IMR-90 (cell line): ENCODE data around the gene FLRT1. TPM values are rescaled to one million over a fixed set of nuclear protein-coding genes. Genes with fewer than 3 reads are reported as not detected.
A peak's percentile ranks its signal among the peaks of the same experiment; 100 is the strongest.

Experiments
- ATAC-seq: fragments of 200-7000 bp; cut with Tn5 transposase; 2 replicates; pipeline ENCODE4 v1.9.1; 2020; ENCODE audit warnings: low read depth, mild to moderate bottlenecking, moderate library complexity
- BruUV-seq: library from RNA; stranded (reverse); fragments of 400-500 nt; replicated peaks from 2 replicates; lab custom pipeline; 2021; lab: Mats Ljungman, UMichigan
- CTCF ChIA-PET: fragments of 300-600 bp; formaldehyde crosslinking; extraction: SDS; loops from one replicate; lab custom pipeline; 2021; ENCODE audit warnings: antibody characterized with exemption; lab: Yijun Ruan, JAX
- POLR2A ChIA-PET: fragments of 300-600 bp; sonication (Branson Sonifier 250); formaldehyde crosslinking; loops from one replicate; lab custom pipeline; 2022; ENCODE audit warnings: antibody characterized with exemption; ENCODE audit not compliant: unreplicated experiment; lab: Charles Lee
- DNase-seq: peaks from one replicate; pipeline ENCODE4 v3.0.0; 2013
- H2AFZ ChIP-seq: replicated peaks from 2 replicates; pipeline ENCODE3; 2013; ENCODE audit warnings: low read length, mild to moderate bottlenecking; ENCODE audit not compliant: poor library complexity
- H2AK5ac ChIP-seq: 2 replicates; pipeline ENCODE4 v1.6.1; 2013; ENCODE audit warnings: low read depth, low read length, inconsistent platforms
- H2AK9ac ChIP-seq: replicated peaks from 2 replicates; pipeline ENCODE3; 2013; ENCODE audit warnings: mild to moderate bottlenecking, low read depth, low read length, moderate library complexity; ENCODE audit not compliant: poor library complexity
- H2BK120ac ChIP-seq: 2 replicates; pipeline ENCODE4 v1.6.1; 2013; ENCODE audit warnings: low read depth, low read length, inconsistent platforms
- H2BK15ac ChIP-seq: 3 replicates; pipeline ENCODE4 v1.6.1; 2013; ENCODE audit warnings: low read depth, low read length, inconsistent platforms
- H2BK20ac ChIP-seq: 2 replicates; pipeline ENCODE4 v1.6.1; 2013; ENCODE audit warnings: low read depth, mild to moderate bottlenecking, inconsistent platforms, low read length, moderate library complexity
- H2BK5ac ChIP-seq: 2 replicates; pipeline ENCODE4 v1.6.1; 2013; ENCODE audit warnings: mild to moderate bottlenecking, low read depth, low read length, inconsistent platforms; ENCODE audit not compliant: poor library complexity, severe bottlenecking
- H3K14ac ChIP-seq: replicated peaks from 2 replicates; pipeline ENCODE4 v1.6.1; 2013; ENCODE audit warnings: low read depth, low read length, inconsistent platforms
- H3K18ac ChIP-seq: 2 replicates; pipeline ENCODE4 v1.6.1; 2013; ENCODE audit warnings: low read depth, low read length, control low read depth
- H3K23ac ChIP-seq: 2 replicates; pipeline ENCODE4 v1.6.1; 2013; ENCODE audit warnings: low read depth, low read length, inconsistent platforms
- H3K27ac ChIP-seq: 2 replicates; pipeline ENCODE4 v1.5.1; 2013; ENCODE audit warnings: mild to moderate bottlenecking, control low read depth, low read length; ENCODE audit not compliant: insufficient read depth
- H3K27me3 ChIP-seq: 2 replicates; pipeline ENCODE4 v1.6.1; 2013; ENCODE audit warnings: low read length; ENCODE audit not compliant: control insufficient read depth, insufficient read depth
- H3K36me3 ChIP-seq: 2 replicates; pipeline ENCODE4 v1.6.1; 2013; ENCODE audit warnings: low read length, mixed read lengths; ENCODE audit not compliant: control insufficient read depth, insufficient read depth
- H3K4ac ChIP-seq: 2 replicates; pipeline ENCODE4 v1.6.1; 2013; ENCODE audit warnings: low read depth, low read length, inconsistent platforms
- H3K4me1 ChIP-seq: 2 replicates; pipeline ENCODE4 v1.6.1; 2013; ENCODE audit warnings: low read length, mixed read lengths; ENCODE audit not compliant: control insufficient read depth, insufficient read depth
- H3K4me2 ChIP-seq: 2 replicates; pipeline ENCODE4 v1.6.1; 2013; ENCODE audit warnings: low read depth, mild to moderate bottlenecking, control low read depth, low read length, moderate library complexity
- H3K4me3 ChIP-seq: 2 replicates; pipeline ENCODE4 v1.5.1; 2013; ENCODE audit warnings: low read depth, mild to moderate bottlenecking, control low read depth, low read length, moderate library complexity; ENCODE audit not compliant: insufficient read depth
- H3K56ac ChIP-seq: 2 replicates; pipeline ENCODE4 v1.6.1; 2013; ENCODE audit warnings: low read length, inconsistent platforms; ENCODE audit not compliant: insufficient read depth; ENCODE audit errors: extremely low read depth
- H3K79me1 ChIP-seq, 2 experiments: 2 replicates each; pipeline ENCODE4 v1.6.1; 2013; ENCODE audit warnings: low read length in 2 of 2, inconsistent platforms in 1 of 2, low read depth in 1 of 2
- H3K9ac ChIP-seq: 2 replicates; pipeline ENCODE4 v1.6.1; 2013; ENCODE audit warnings: low read depth, low read length, control low read depth
- H3K9me1 ChIP-seq: 2 replicates; pipeline ENCODE4 v1.6.1; 2013; ENCODE audit warnings: low read length, inconsistent platforms; ENCODE audit not compliant: insufficient read depth
- H3K9me3 ChIP-seq: 2 replicates; pipeline ENCODE4 v1.6.1; 2013; ENCODE audit warnings: low read length; ENCODE audit not compliant: control insufficient read depth, insufficient read depth
- H4K20me1 ChIP-seq: 2 replicates; pipeline ENCODE4 v1.6.1; 2013; ENCODE audit warnings: low read length, inconsistent platforms; ENCODE audit not compliant: insufficient read depth
- H4K5ac ChIP-seq: 2 replicates; pipeline ENCODE4 v1.6.1; 2013; ENCODE audit warnings: mild to moderate bottlenecking, low read depth, low read length, control low read depth
- H4K8ac ChIP-seq, 2 experiments: 2 replicates each; pipeline ENCODE4 v1.6.1; 2013; ENCODE audit warnings: low read depth in 2 of 2, low read length in 2 of 2, control low read depth in 1 of 2, inconsistent platforms in 1 of 2
- H4K91ac ChIP-seq: 2 replicates; pipeline ENCODE4 v1.6.1; 2013; ENCODE audit warnings: low read depth, low read length, inconsistent platforms; ENCODE audit not compliant: insufficient read depth
- BHLHE40 ChIP-seq: fragments of 150-350 bp; IDR thresholded peaks from 2 replicates; pipeline ENCODE4 v1.6.1; 2016; ENCODE audit warnings: mild to moderate bottlenecking, low read depth, low read length
- CEBPB ChIP-seq: IDR thresholded peaks from 2 replicates; pipeline ENCODE4 v1.6.1; 2012; ENCODE audit warnings: low read depth, low read length, improper control_type of control experiment
- CHD1 ChIP-seq: IDR thresholded peaks from 2 replicates; pipeline ENCODE4 v1.6.1; 2012; ENCODE audit warnings: low read depth, low read length, improper control_type of control experiment
- FOS ChIP-seq: fragments of 150-350 bp; IDR thresholded peaks from 2 replicates; pipeline ENCODE4 v1.6.1; 2016; ENCODE audit warnings: low read depth, low read length
- MAFK ChIP-seq: IDR thresholded peaks from 2 replicates; pipeline ENCODE4 v1.6.1; 2012; ENCODE audit warnings: low read depth, low read length, improper control_type of control experiment
- MAZ ChIP-seq: IDR thresholded peaks from 2 replicates; pipeline ENCODE4 v1.6.1; 2012; ENCODE audit warnings: low read depth, mild to moderate bottlenecking, low read length, improper control_type of control experiment, moderate library complexity, borderline replicate concordance
- NFE2L2 ChIP-seq: fragments of 150-350 bp; IDR thresholded peaks from 2 replicates; pipeline ENCODE4 v1.6.1; 2016; ENCODE audit warnings: low read depth, mild to moderate bottlenecking, low read length
- POLR2A ChIP-seq: IDR thresholded peaks from 2 replicates; pipeline ENCODE4 v1.6.1; 2012; ENCODE audit warnings: mild to moderate bottlenecking, low read depth, low read length
- RAD21 ChIP-seq: IDR thresholded peaks from 2 replicates; pipeline ENCODE4 v1.6.1; 2012; ENCODE audit warnings: low read length, improper control_type of control experiment
- RCOR1 ChIP-seq: IDR thresholded peaks from 2 replicates; pipeline ENCODE4 v1.6.1; 2012; ENCODE audit warnings: mild to moderate bottlenecking, low read length, improper control_type of control experiment; ENCODE audit not compliant: insufficient replicate concordance
- RFX5 ChIP-seq: IDR thresholded peaks from 2 replicates; pipeline ENCODE4 v1.8.0; 2012; ENCODE audit warnings: low read depth, mild to moderate bottlenecking, low read length, moderate library complexity
- SMC3 ChIP-seq: fragments of 150-350 bp; IDR thresholded peaks from 2 replicates; pipeline ENCODE4 v1.6.1; 2016; ENCODE audit warnings: low read depth, mild to moderate bottlenecking, antibody characterized with exemption, low read length, moderate library complexity
- WGBS, 2 experiments: methylation state at CpG; one replicate each; pipeline versions ENCODE4 v1.1.5 to v1.1.7; 2013; ENCODE audit warnings: missing lambda C conversion rate in 2 of 2; ENCODE audit not compliant: insufficient read length in 1 of 2; ENCODE audit errors: extremely low coverage in 2 of 2; 5-methylcytosine and 5-hydroxymethylcytosine counted together
- dilution Hi-C: fragments of 300-500 bp; cut with HindIII; formaldehyde crosslinking; loops from one replicate; pipeline ENCODE4 v1.14.3; 2018; ENCODE audit warnings: low sequenced_read_pairs; ENCODE audit not compliant: unreplicated experiment
- in situ Hi-C: fragments of 300-500 bp; cut with MboI; formaldehyde crosslinking; loops from 3 replicates; pipeline ENCODE4 v1.14.3; 2019; ENCODE audit warnings: low sequenced_read_pairs, inconsistent platforms, mixed read lengths
- intact Hi-C: fragments of 100-400 bp; cut with micrococcal nuclease; formaldehyde crosslinking; loops from 2 replicates; pipeline ENCODE4 v1.10.0; 2022
- polyA plus RNA-seq, 3 experiments: library from polyadenylated mRNA; depleted of rRNA; stranded (reverse); fragments of >200 nt; gene quantifications; 2 replicates each; pipeline ENCODE4 v1.2.3, GENCODE V29; 2012; ENCODE audit warnings: low replicate concordance in 1 of 3
- total RNA-seq: library from RNA; depleted of rRNA; stranded (reverse); fragments of >200 nt; gene quantifications from 2 replicates; pipeline ENCODE4 v1.2.3, GENCODE V29; 2012
- TF ChIP-seq, protein P1 (sequence below): fragments of 150-350 bp; IDR thresholded peaks from 2 replicates; pipeline ENCODE4 v1.6.1; 2016; ENCODE audit warnings: low read depth, mild to moderate bottlenecking, low read length, moderate library complexity, borderline replicate concordance
- TF ChIP-seq, protein P2 (sequence below): fragments of 150-350 bp; IDR thresholded peaks from 2 replicates; pipeline ENCODE4 v1.6.1; 2017; ENCODE audit warnings: mild to moderate bottlenecking, antibody characterized with exemption, low read length, low read depth
- TF ChIP-seq, protein P3 (sequence below): conservative IDR thresholded peaks from 2 replicates; pipeline ENCODE4 v1.5.1; 2012; ENCODE audit warnings: mild to moderate bottlenecking, low read depth, low read length, improper control_type of control experiment

The FLRT1 gene
- total and polyA plus RNA-seq, 2 of the 4 experiments (the other 2 are of a cell fraction): under 0.01 to 0.07 TPM

DNA sequence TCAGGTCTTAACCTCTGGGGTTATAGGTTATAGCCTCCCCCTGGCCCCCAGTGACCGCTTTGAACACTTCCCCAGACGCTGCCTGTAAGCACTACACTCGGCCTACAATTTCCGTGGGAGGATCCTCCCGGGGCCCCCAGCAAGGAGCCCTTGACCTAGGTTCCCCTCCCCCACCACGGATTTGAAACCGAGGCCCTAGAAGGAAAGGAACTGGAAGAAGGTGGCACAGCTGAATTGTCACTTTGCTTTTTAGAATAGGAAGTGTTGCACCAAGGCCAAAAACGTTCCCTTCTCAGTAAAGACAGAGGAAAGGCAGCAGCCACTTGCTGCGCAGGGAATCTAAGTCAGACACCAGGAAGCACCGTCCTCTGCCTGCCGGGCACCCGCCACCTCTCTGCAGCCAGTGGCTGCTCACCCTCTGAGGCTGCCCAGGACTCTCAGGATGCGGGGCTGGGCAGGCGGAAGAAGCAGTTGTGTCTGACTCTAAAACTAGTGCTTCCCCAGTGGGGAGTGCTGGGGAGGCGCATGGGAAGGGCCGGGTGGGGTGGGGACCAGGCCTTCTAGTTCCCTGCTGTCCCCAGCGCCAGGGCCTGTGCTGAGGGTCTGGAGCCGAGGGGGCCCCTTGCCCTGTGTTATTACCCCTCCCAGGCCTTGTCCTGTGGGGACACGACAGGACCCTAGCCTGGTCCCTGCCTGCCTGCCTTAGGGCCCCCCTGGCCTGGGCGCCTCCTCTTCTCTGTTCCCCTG lies 7.9 kb upstream of the FLRT1 start:
- dilution Hi-C loops (no loop called here), in situ Hi-C loops (no loop called here), intact Hi-C loops (no loop called here)
- WGBS, 2 experiments: 86% methylated on average over 7 of the region's 20 CpGs; no CpG with 5 or more reads in 1 of the 2 experiments
- Histone ChIP-seq H3K18ac (no peak overlapping the region), H3K14ac (no peak overlapping the region), H3K9ac (no peak overlapping the region), H3K79me1 (no peaks in the 10 kb centered on the region), H3K4ac (no peak overlapping the region), H2BK5ac (no peak overlapping the region), H2BK20ac (no peak overlapping the region), H3K27ac (no peak overlapping the region), H3K23ac (no peak overlapping the region), H4K8ac (no peak overlapping the region), H3K4me1 (peaks cover 10% of the 10 kb centered on the region; the same call in 1 of the 2 replicates), H3K56ac (no peak overlapping the region), H3K4me3 (no peak overlapping the region), H2BK15ac (no peak overlapping the region), H2AFZ (no peak overlapping the region), H2BK120ac (no peak overlapping the region), H2AK5ac (no peak overlapping the region), H3K9me1 (peaks cover 3% of the 10 kb centered on the region; the same call in 1 of the 2 replicates), H4K20me1 (peaks cover 10% of the 10 kb centered on the region), H2AK9ac (no peak overlapping the region), H4K91ac (no peak overlapping the region), H3K9me3 (no peaks in the 10 kb centered on the region), H3K4me2 (peak overlapping the region; percentile 44; the same call in 1 of the 2 replicates), H4K5ac (no peak overlapping the region), H3K36me3 (no peaks in the 10 kb centered on the region), H3K27me3 (peaks cover 2% of the 10 kb centered on the region; the same call in 1 of the 2 replicates)
- DNase-seq (no peak), ATAC-seq (no peak)
- ChIA-PET POLR2A (no interaction called here), CTCF (no interaction called here)
- BruUV-seq: no TSS peak
- TF ChIP-seq SMC3: no peak
- TF ChIP-seq NFE2L2: no peak
- no peak for TF ChIP-seq RAD21
- TF ChIP-seq, protein P1, sequence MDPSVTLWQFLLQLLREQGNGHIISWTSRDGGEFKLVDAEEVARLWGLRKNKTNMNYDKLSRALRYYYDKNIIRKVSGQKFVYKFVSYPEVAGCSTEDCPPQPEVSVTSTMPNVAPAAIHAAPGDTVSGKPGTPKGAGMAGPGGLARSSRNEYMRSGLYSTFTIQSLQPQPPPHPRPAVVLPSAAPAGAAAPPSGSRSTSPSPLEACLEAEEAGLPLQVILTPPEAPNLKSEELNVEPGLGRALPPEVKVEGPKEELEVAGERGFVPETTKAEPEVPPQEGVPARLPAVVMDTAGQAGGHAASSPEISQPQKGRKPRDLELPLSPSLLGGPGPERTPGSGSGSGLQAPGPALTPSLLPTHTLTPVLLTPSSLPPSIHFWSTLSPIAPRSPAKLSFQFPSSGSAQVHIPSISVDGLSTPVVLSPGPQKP: no peak
- no peak for TF ChIP-seq CHD1
- no peak for TF ChIP-seq MAFK
- TF ChIP-seq CEBPB: no peak
- TF ChIP-seq POLR2A: no peak
- TF ChIP-seq, protein P2, sequence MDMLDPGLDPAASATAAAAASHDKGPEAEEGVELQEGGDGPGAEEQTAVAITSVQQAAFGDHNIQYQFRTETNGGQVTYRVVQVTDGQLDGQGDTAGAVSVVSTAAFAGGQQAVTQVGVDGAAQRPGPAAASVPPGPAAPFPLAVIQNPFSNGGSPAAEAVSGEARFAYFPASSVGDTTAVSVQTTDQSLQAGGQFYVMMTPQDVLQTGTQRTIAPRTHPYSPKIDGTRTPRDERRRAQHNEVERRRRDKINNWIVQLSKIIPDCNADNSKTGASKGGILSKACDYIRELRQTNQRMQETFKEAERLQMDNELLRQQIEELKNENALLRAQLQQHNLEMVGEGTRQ: no peak
- no peak for TF ChIP-seq FOS
- TF ChIP-seq BHLHE40: no peak
- TF ChIP-seq MAZ: no peak
- TF ChIP-seq RCOR1: no peak
- TF ChIP-seq RFX5: no peak
- TF ChIP-seq, protein P3, sequence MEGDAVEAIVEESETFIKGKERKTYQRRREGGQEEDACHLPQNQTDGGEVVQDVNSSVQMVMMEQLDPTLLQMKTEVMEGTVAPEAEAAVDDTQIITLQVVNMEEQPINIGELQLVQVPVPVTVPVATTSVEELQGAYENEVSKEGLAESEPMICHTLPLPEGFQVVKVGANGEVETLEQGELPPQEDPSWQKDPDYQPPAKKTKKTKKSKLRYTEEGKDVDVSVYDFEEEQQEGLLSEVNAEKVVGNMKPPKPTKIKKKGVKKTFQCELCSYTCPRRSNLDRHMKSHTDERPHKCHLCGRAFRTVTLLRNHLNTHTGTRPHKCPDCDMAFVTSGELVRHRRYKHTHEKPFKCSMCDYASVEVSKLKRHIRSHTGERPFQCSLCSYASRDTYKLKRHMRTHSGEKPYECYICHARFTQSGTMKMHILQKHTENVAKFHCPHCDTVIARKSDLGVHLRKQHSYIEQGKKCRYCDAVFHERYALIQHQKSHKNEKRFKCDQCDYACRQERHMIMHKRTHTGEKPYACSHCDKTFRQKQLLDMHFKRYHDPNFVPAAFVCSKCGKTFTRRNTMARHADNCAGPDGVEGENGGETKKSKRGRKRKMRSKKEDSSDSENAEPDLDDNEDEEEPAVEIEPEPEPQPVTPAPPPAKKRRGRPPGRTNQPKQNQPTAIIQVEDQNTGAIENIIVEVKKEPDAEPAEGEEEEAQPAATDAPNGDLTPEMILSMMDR: no peak
